ENCODE measurements around the gene PPM1K. TPM values are rescaled to one million over a fixed set of nuclear protein-coding genes. Genes with fewer than 3 reads are reported as not detected.

PPM1K gene
- total and polyA plus RNA-seq, 4 donors, result 14.9 to 51.4 (median 32.5) TPM

GRCh38 chr4:88264336-88264735, 20.0 kb downstream of the PPM1K start:
- intact Hi-C loops (cut with DNase I), result no loop called here
- Histone ChIP-seq H3K27me3 (ENCODE audit: control insufficient read depth in 1 of 2, insufficient read depth in 2 of 2, low read length in 1 of 2) (no peaks in the 10 kb centered on the region), H3K27ac (ENCODE audit: low read depth in 1 of 2, low read length in 2 of 2) (no peak overlapping the region), H3K9me3 (ENCODE audit: control insufficient read depth, low read length) (no peaks in the 10 kb centered on the region), H3K4me3 (ENCODE audit: low read length in 2 of 2) (no peak overlapping the region), H3K36me3 (ENCODE audit: control insufficient read depth in 1 of 2, insufficient read depth in 2 of 2, low read length in 1 of 2) (peaks cover 5 to 15% of the 10 kb centered on the region in 2 donors), H3K4me1 (ENCODE audit: control insufficient read depth in 1 of 2, insufficient read depth in 2 of 2, low read length in 2 of 2) (no peaks in the 10 kb centered on the region)
- WGBS, 2 donors, result 97% methylated on average over 1 of the region's 1 CpG
- no peak for ATAC-seq (ENCODE audit: low FRiP score)
- no peak for DNase-seq

DNA sequence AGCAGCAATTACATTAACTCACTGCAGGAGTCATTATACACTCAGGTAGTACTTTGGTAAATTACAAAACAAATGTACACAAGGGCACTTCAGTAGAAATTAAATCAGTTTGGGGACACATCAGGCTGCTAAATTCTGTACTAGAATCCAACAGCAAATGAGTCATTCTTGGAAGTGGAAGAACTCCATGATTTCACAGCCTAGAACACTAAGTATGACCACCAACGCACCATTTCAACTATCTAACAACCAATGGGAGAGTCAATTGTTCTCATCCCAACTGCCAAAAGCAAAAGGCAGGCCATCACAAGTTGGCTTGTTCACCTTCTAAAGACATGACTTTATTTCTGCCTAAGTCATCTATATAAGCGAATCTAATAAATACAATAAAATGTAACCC, 26.6 kb downstream of the PPM1K start:
- intact Hi-C loops (cut with DNase I), result no loop called here
- Histone ChIP-seq H3K9me3 (ENCODE audit: control insufficient read depth, low read length) (no peaks in the 10 kb centered on the region), H3K27me3 (ENCODE audit: control insufficient read depth in 1 of 2, insufficient read depth in 2 of 2, low read length in 1 of 2) (no peaks in the 10 kb centered on the region), H3K4me1 (ENCODE audit: control insufficient read depth in 1 of 2, insufficient read depth in 2 of 2, low read length in 2 of 2) (no peaks in the 10 kb centered on the region), H3K4me3 (ENCODE audit: low read length in 2 of 2) (no peak overlapping the region), H3K36me3 (ENCODE audit: control insufficient read depth in 1 of 2, insufficient read depth in 2 of 2, low read length in 1 of 2) (no peaks in the 10 kb centered on the region), H3K27ac (ENCODE audit: low read depth in 1 of 2, low read length in 2 of 2) (no peak overlapping the region)
- no peak for DNase-seq
- 90 to 93% methylated on average over 2 of the region's 2 CpGs for WGBS, 2 donors
- ATAC-seq (ENCODE audit: low FRiP score), result no peak

DNA sequence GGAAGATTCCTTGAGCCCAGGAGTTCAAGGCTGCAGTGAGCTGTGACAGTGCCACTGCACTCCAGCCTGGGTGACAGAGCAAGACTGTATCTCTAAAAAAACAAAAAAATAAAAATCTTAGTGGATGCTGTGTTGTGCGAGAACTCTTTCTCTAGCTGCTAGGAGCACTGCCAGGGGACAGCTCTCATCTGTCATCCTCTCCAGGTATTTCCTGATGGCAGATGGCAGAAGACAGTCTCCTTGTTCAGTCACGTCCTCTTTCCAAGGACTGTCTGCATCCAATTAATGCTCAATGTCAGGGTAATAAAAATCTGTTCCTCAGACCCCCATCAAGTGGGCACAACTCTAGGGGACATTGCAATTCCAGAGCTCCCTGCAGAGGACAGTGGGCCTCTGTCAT, 29.2 kb downstream of the PPM1K start:
- no peaks in the 10 kb centered on the region for H3K9me3 ChIP-seq (ENCODE audit: control insufficient read depth, low read length)
- intact Hi-C loops (cut with DNase I), result no loop called here
- no peaks in the 10 kb centered on the region for H3K4me1 ChIP-seq (ENCODE audit: control insufficient read depth in 1 of 2, insufficient read depth in 2 of 2, low read length in 2 of 2)
- H3K27ac ChIP-seq (ENCODE audit: low read depth in 1 of 2, low read length in 2 of 2), result no peak overlapping the region
- DNase-seq (no peak), ATAC-seq (ENCODE audit: low FRiP score) (no peak)
- H3K36me3 ChIP-seq (ENCODE audit: control insufficient read depth in 1 of 2, insufficient read depth in 2 of 2, low read length in 1 of 2), result no peaks in the 10 kb centered on the region
- WGBS, 2 donors, result 74 to 81% methylated on average over 2 of the region's 2 CpGs
- no peak overlapping the region for H3K4me3 ChIP-seq (ENCODE audit: low read length in 2 of 2)
- H3K27me3 ChIP-seq (ENCODE audit: control insufficient read depth in 1 of 2, insufficient read depth in 2 of 2, low read length in 1 of 2), result no peaks in the 10 kb centered on the region

DNA sequence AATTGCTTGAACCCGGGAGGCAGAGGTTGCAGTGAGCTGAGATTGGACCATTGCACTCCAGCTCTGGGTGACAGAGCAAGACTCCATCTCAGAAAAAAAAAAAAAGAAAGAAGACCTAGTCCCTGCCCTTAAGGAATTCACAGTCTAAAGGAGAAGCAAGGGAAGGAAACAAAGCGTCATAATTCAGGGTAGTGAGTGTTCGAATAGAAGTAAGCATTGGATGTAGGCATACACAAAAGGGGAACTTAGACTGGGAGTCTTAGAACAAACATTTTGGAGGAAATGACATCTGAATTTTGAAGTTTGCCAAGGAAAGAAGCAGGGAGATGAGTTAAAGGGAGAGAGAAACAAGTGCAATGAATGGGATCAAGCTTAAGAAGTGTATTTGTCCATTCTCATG, 32.4 kb downstream of the PPM1K start:
- Histone ChIP-seq H3K4me1 (ENCODE audit: control insufficient read depth in 1 of 2, insufficient read depth in 2 of 2, low read length in 2 of 2) (no peaks in the 10 kb centered on the region), H3K9me3 (ENCODE audit: control insufficient read depth, low read length) (no peaks in the 10 kb centered on the region), H3K4me3 (ENCODE audit: low read length in 2 of 2) (no peak overlapping the region), H3K36me3 (ENCODE audit: control insufficient read depth in 1 of 2, insufficient read depth in 2 of 2, low read length in 1 of 2) (no peaks in the 10 kb centered on the region), H3K27me3 (ENCODE audit: control insufficient read depth in 1 of 2, insufficient read depth in 2 of 2, low read length in 1 of 2) (no peaks in the 10 kb centered on the region), H3K27ac (ENCODE audit: low read depth in 1 of 2, low read length in 2 of 2) (no peak overlapping the region)
- DNase-seq (no peak), ATAC-seq (ENCODE audit: low FRiP score) (no peak)
- 91 to 93% methylated on average over 3 of the region's 3 CpGs for WGBS, 2 donors
- intact Hi-C loops (cut with DNase I), result no loop called here

- intact Hi-C loops (cut with DNase I), result no loop called here
- no peak for DNase-seq
- no peak for ATAC-seq (ENCODE audit: low FRiP score)
- no peak overlapping the region for H3K27ac ChIP-seq (ENCODE audit: low read depth in 1 of 2, low read length in 2 of 2)
- H3K36me3 ChIP-seq (ENCODE audit: control insufficient read depth in 1 of 2, insufficient read depth in 2 of 2, low read length in 1 of 2), result no peaks in the 10 kb centered on the region
- no peaks in the 10 kb centered on the region for H3K27me3 ChIP-seq (ENCODE audit: control insufficient read depth in 1 of 2, insufficient read depth in 2 of 2, low read length in 1 of 2)
- WGBS, 2 donors, result 67 to 70% methylated on average over 3 of the region's 3 CpGs
- no peak overlapping the region for H3K4me3 ChIP-seq (ENCODE audit: low read length in 2 of 2)
- H3K4me1 ChIP-seq (ENCODE audit: control insufficient read depth in 1 of 2, insufficient read depth in 2 of 2, low read length in 2 of 2), result no peaks in the 10 kb centered on the region
- H3K9me3 ChIP-seq (ENCODE audit: control insufficient read depth, low read length), result no peaks in the 10 kb centered on the region
Measured at GRCh38 chr4:88247148-88247547, 37.2 kb downstream of the PPM1K start.

- DNase-seq, result no peak
- no peak overlapping the region for H3K27ac ChIP-seq (ENCODE audit: low read depth in 1 of 2, low read length in 2 of 2)
- intact Hi-C loops (cut with DNase I), result no loop called here
Measured at GRCh38 chr4:88246600-88246999, 37.8 kb downstream of the PPM1K start.

DNA sequence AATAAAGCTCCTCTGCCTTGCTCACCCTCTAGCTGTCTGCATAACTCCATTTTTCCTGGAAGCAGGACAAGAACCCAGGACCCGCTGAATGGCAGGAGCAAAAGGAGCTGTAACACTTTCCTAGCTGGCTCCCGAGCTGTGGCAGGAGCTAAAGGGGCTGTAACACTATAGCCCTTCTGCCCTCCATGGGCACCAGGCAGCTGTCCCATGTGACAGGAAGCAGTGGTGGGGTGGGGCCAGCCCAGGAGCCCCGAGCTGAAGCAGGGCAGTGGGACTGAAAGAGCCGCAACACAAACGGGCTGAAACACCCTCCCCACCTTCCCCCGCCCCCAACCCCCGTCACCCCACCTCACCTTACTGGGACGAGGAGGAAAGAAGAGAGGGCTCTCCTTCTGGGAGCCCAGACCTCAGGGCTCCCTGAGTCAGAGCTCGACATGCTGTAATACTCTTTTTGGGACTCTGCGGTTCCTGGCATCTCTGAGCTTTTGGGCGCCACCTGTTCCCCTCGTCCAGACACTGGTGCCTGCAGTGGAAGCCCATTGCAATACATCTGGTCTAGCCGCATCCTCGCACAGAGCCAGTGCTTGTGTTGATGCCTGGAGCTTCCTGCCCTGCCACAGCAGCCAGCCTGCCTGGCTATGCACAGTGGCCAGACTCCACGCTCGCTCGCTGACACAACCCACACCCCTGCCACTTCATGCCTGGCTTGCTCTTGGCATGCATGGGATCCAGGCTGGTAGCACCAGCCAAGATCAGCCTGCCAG, 39.4 kb downstream of the PPM1K start:
- no peaks in the 10 kb centered on the region for H3K4me1 ChIP-seq (ENCODE audit: control insufficient read depth in 1 of 2, insufficient read depth in 2 of 2, low read length in 2 of 2)
- ATAC-seq (ENCODE audit: low FRiP score) (no peak), DNase-seq (no peak)
- H3K27me3 ChIP-seq (ENCODE audit: control insufficient read depth in 1 of 2, insufficient read depth in 2 of 2, low read length in 1 of 2), result no peaks in the 10 kb centered on the region
- 65% methylated on average over 14 to 17 of the region's 17 CpGs for WGBS, 2 donors
- no peaks in the 10 kb centered on the region for H3K36me3 ChIP-seq (ENCODE audit: control insufficient read depth in 1 of 2, insufficient read depth in 2 of 2, low read length in 1 of 2)
- H3K9me3 ChIP-seq (ENCODE audit: control insufficient read depth, low read length), result no peaks in the 10 kb centered on the region
- H3K27ac ChIP-seq (ENCODE audit: low read depth in 1 of 2, low read length in 2 of 2), result no peak overlapping the region
- intact Hi-C loops (cut with DNase I), result no loop called here
- no peak overlapping the region for H3K4me3 ChIP-seq (ENCODE audit: low read length in 2 of 2)

More at GRCh38 chr4:88246600-88246999, 37.8 kb downstream of the PPM1K start:
- no peaks in the 10 kb centered on the region for H3K4me1 ChIP-seq (ENCODE audit: control insufficient read depth in 1 of 2, insufficient read depth in 2 of 2, low read length in 2 of 2)
- no peak overlapping the region for H3K4me3 ChIP-seq (ENCODE audit: low read length in 2 of 2)
- no peaks in the 10 kb centered on the region for H3K9me3 ChIP-seq (ENCODE audit: control insufficient read depth, low read length)
- H3K36me3 ChIP-seq (ENCODE audit: control insufficient read depth in 1 of 2, insufficient read depth in 2 of 2, low read length in 1 of 2), result no peaks in the 10 kb centered on the region
- 45 to 49% methylated on average over 2 of the region's 2 CpGs for WGBS, 2 donors
- ATAC-seq (ENCODE audit: low FRiP score), result no peak
- H3K27me3 ChIP-seq (ENCODE audit: control insufficient read depth in 1 of 2, insufficient read depth in 2 of 2, low read length in 1 of 2), result no peaks in the 10 kb centered on the region

DNA sequence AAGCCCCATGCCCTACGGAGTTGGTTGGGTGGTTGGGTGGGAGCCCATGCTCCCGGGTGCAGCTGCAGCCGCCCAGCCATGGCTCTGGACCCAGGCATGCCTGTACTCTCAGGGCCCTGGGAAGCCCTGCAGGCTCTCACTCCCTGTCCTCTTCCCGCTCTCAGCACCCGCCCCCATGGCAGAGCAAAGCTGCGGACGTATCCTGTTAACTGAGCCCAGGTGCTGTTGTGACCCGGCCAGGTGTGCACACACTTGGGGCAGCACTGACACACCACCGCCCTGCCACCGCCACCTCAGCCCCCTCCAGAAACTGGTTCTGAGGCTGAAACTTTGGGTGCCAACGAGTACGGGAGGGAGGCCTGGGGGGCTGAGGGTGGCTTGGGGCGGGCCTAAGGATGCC, 40.3 kb downstream of the PPM1K start:
- H3K4me1 ChIP-seq (ENCODE audit: control insufficient read depth in 1 of 2, insufficient read depth in 2 of 2, low read length in 2 of 2), result no peaks in the 10 kb centered on the region
- H3K9me3 ChIP-seq (ENCODE audit: control insufficient read depth, low read length), result no peaks in the 10 kb centered on the region
- ATAC-seq (ENCODE audit: low FRiP score), result peak; percentile 30
- no peak overlapping the region for H3K4me3 ChIP-seq (ENCODE audit: low read length in 2 of 2)
- H3K27me3 ChIP-seq (ENCODE audit: control insufficient read depth in 1 of 2, insufficient read depth in 2 of 2, low read length in 1 of 2), result no peaks in the 10 kb centered on the region
- WGBS, 2 donors, result 87 to 90% methylated on average over 12 to 13 of the region's 13 CpGs
- DNase-seq, result no peak
- H3K27ac ChIP-seq (ENCODE audit: low read depth in 1 of 2, low read length in 2 of 2), result no peak overlapping the region
- H3K36me3 ChIP-seq (ENCODE audit: control insufficient read depth in 1 of 2, insufficient read depth in 2 of 2, low read length in 1 of 2), result no peaks in the 10 kb centered on the region
- intact Hi-C loops (cut with DNase I), result no loop called here

GRCh38 chr4:88242144-88242543, 42.2 kb downstream of the PPM1K start:
- H3K4me1 ChIP-seq (ENCODE audit: control insufficient read depth in 1 of 2, insufficient read depth in 2 of 2, low read length in 2 of 2), result no peaks in the 10 kb centered on the region
- intact Hi-C loops (cut with DNase I), result no loop called here
- H3K27me3 ChIP-seq (ENCODE audit: control insufficient read depth in 1 of 2, insufficient read depth in 2 of 2, low read length in 1 of 2), result no peaks in the 10 kb centered on the region
- ATAC-seq (ENCODE audit: low FRiP score), result no peak
- H3K9me3 ChIP-seq (ENCODE audit: control insufficient read depth, low read length), result no peaks in the 10 kb centered on the region
- H3K27ac ChIP-seq (ENCODE audit: low read depth in 1 of 2, low read length in 2 of 2), result no peak overlapping the region
- WGBS, 2 donors, result 99 to 100% methylated on average over 1 of the region's 1 CpG
- no peaks in the 10 kb centered on the region for H3K36me3 ChIP-seq (ENCODE audit: control insufficient read depth in 1 of 2, insufficient read depth in 2 of 2, low read length in 1 of 2)
- H3K4me3 ChIP-seq (ENCODE audit: low read length in 2 of 2), result no peak overlapping the region
- no peak for DNase-seq

Data from aorta (tissue), 5 donors.